ENCODE data around the gene DNAH2. TPM values are rescaled to one million over a fixed set of nuclear protein-coding genes. Genes with fewer than 3 reads are reported as not detected.

DNAH2 gene
- total RNA-seq, 5 donors from 2014 or later (not counting 1 experiment from before 2014, with no cell fraction given): not detected

GRCh38 chr17:7711051-7711755 lies 6.3 kb upstream of the DNAH2 start:
- Mint-ChIP-seq H3K27ac (no peak overlapping the region), H3K4me3 (no peak overlapping the region), H3K4me1 (peaks cover 12 to 30% (median 26%) of the 10 kb centered on the region in 3 donors), H3K27me3 (peaks cover 54 to 77% of the 10 kb centered on the region in 2 donors), H3K9me3 (no peaks in the 10 kb centered on the region), H3K36me3 (no peaks in the 10 kb centered on the region)
- H3K36me3 ChIP-seq (ENCODE audit: control insufficient read depth in 2 of 2, extremely low read depth in 1 of 2, insufficient read depth in 1 of 2, low read length in 1 of 2): no peaks in the 10 kb centered on the region
- ChIA-PET POLR2A (no interaction called here), CTCF (no interaction called here)
- peaks cover 0 to 91% of the 10 kb centered on the region in 2 experiments for H3K27me3 ChIP-seq (replicated peaks in 1 of 2; ENCODE audit: control insufficient read depth in 2 of 2, extremely low read depth in 1 of 2, insufficient read depth in 2 of 2, low read length in 1 of 2)
- DNase-seq (no peak), ATAC-seq (replicated peaks in 1 of 4) (no peak)
- H3K27ac ChIP-seq (ENCODE audit: low read length): no peak overlapping the region
- H3K4me3 ChIP-seq (ENCODE audit: control insufficient read depth in 1 of 2, extremely low read depth in 1 of 2, low read length in 1 of 2): no peak overlapping the region
- 78% methylated on average over 2 of the region's 7 CpGs for WGBS (ENCODE audit: insufficient coverage)
- no peaks in the 10 kb centered on the region for H3K9me3 ChIP-seq
- H3K4me1 ChIP-seq (ENCODE audit: control insufficient read depth in 1 of 2, extremely low read depth in 1 of 2, insufficient read depth in 2 of 2, low read length in 2 of 2): peaks cover 3 to 7% of the 10 kb centered on the region in 2 experiments

- no CpG with 5 or more reads among the region's 19 CpGs for WGBS (ENCODE audit: insufficient coverage)
- peak in 2 of 4 experiments; percentile 25 to 54 for ATAC-seq (replicated peaks in 1 of 4)
- peaks cover 15 to 30% (median 30%) of the 10 kb centered on the region in 3 donors for H3K4me1 Mint-ChIP-seq
- H3K4me3 Mint-ChIP-seq: no peak overlapping the region
- Histone ChIP-seq H3K4me1 (ENCODE audit: control insufficient read depth in 1 of 2, extremely low read depth in 1 of 2, insufficient read depth in 2 of 2, low read length in 2 of 2) (peaks cover 3 to 15% of the 10 kb centered on the region in 2 experiments), H3K27me3 (replicated peaks in 1 of 2; ENCODE audit: control insufficient read depth in 2 of 2, extremely low read depth in 1 of 2, insufficient read depth in 2 of 2, low read length in 1 of 2) (peaks cover 0 to 91% of the 10 kb centered on the region in 2 experiments), H3K9me3 (no peaks in the 10 kb centered on the region), H3K27ac (ENCODE audit: low read length) (no peak overlapping the region), H3K36me3 (ENCODE audit: control insufficient read depth in 2 of 2, extremely low read depth in 1 of 2, insufficient read depth in 1 of 2, low read length in 1 of 2) (no peaks in the 10 kb centered on the region), H3K4me3 (ENCODE audit: control insufficient read depth in 1 of 2, extremely low read depth in 1 of 2, low read length in 1 of 2) (no peak overlapping the region)
- peak in 1 of 35 experiments; percentile 22 for DNase-seq
- H3K9me3 Mint-ChIP-seq: no peaks in the 10 kb centered on the region
- H3K27me3 Mint-ChIP-seq: peaks cover 54 to 74% of the 10 kb centered on the region in 2 donors
- ChIA-PET POLR2A (no interaction called here), CTCF (no interaction called here)
- no peak overlapping the region for H3K27ac Mint-ChIP-seq
- no peaks in the 10 kb centered on the region for H3K36me3 Mint-ChIP-seq
Measured at GRCh38 chr17:7712111-7712771, 5.3 kb upstream of the DNAH2 start.

- peaks cover 0 to 88% of the 10 kb centered on the region in 2 experiments for H3K27me3 ChIP-seq (replicated peaks in 1 of 2; ENCODE audit: control insufficient read depth in 2 of 2, extremely low read depth in 1 of 2, insufficient read depth in 2 of 2, low read length in 1 of 2)
- H3K4me1 ChIP-seq (ENCODE audit: control insufficient read depth in 1 of 2, extremely low read depth in 1 of 2, insufficient read depth in 2 of 2, low read length in 2 of 2): peaks cover 3 to 26% of the 10 kb centered on the region in 2 experiments
- no peaks in the 10 kb centered on the region for H3K9me3 Mint-ChIP-seq
- H3K4me3 Mint-ChIP-seq: no peak overlapping the region
- no peak overlapping the region for H3K27ac ChIP-seq (ENCODE audit: low read length)
- no peaks in the 10 kb centered on the region for H3K36me3 ChIP-seq (ENCODE audit: control insufficient read depth in 2 of 2, extremely low read depth in 1 of 2, insufficient read depth in 1 of 2, low read length in 1 of 2)
- no peak overlapping the region for H3K27ac Mint-ChIP-seq
- H3K4me1 Mint-ChIP-seq: peaks cover 25 to 41% (median 38%) of the 10 kb centered on the region in 3 donors
- no peaks in the 10 kb centered on the region for H3K9me3 ChIP-seq
- DNase-seq (no peak), ATAC-seq (replicated peaks in 1 of 4) (no peak)
- peaks cover 67 to 76% of the 10 kb centered on the region in 2 donors for H3K27me3 Mint-ChIP-seq
- ChIA-PET CTCF (no interaction called here), POLR2A (no interaction called here)
- no peak overlapping the region for H3K4me3 ChIP-seq (ENCODE audit: control insufficient read depth in 1 of 2, extremely low read depth in 1 of 2, low read length in 1 of 2)
- no peaks in the 10 kb centered on the region for H3K36me3 Mint-ChIP-seq
- 11% methylated on average over 2 of the region's 9 CpGs for WGBS (ENCODE audit: insufficient coverage)
Measured at GRCh38 chr17:7713782-7714181, 3.8 kb upstream of the DNAH2 start.

GRCh38 chr17:7714721-7715594 lies 2.6 kb upstream of the DNAH2 start:
- no peak overlapping the region for H3K27ac ChIP-seq (ENCODE audit: low read length)
- no peaks in the 10 kb centered on the region for H3K9me3 Mint-ChIP-seq
- CTCF ChIA-PET: no interaction called here

GRCh38 chr17:7715936-7716886 lies 1.3 kb upstream of the DNAH2 start:
- Mint-ChIP-seq H3K4me1 (peaks cover 16 to 28% (median 21%) of the 10 kb centered on the region in 3 donors), H3K27me3 (peaks cover 62 to 81% of the 10 kb centered on the region in 2 donors), H3K9me3 (no peaks in the 10 kb centered on the region), H3K4me3 (peak overlapping the region in 1 of 3 donors; percentile 70), H3K36me3 (no peaks in the 10 kb centered on the region), H3K27ac (no peak overlapping the region)
- H3K9me3 ChIP-seq: no peaks in the 10 kb centered on the region
- no peak overlapping the region for H3K4me3 ChIP-seq (ENCODE audit: control insufficient read depth in 1 of 2, extremely low read depth in 1 of 2, low read length in 1 of 2)
- ChIA-PET CTCF (no interaction called here), POLR2A (no interaction called here)
- no peak overlapping the region for H3K27ac ChIP-seq (ENCODE audit: low read length)
- no peak for DNase-seq
- H3K4me1 ChIP-seq (ENCODE audit: control insufficient read depth in 1 of 2, extremely low read depth in 1 of 2, insufficient read depth in 2 of 2, low read length in 2 of 2): peaks cover 0 to 21% of the 10 kb centered on the region in 2 experiments
- no peak for ATAC-seq (replicated peaks in 1 of 4)
- WGBS (ENCODE audit: insufficient coverage): 60% methylated on average over 5 of the region's 20 CpGs
- H3K36me3 ChIP-seq (ENCODE audit: control insufficient read depth in 2 of 2, extremely low read depth in 1 of 2, insufficient read depth in 1 of 2, low read length in 1 of 2): no peaks in the 10 kb centered on the region
- H3K27me3 ChIP-seq (replicated peaks in 1 of 2; ENCODE audit: control insufficient read depth in 2 of 2, extremely low read depth in 1 of 2, insufficient read depth in 2 of 2, low read length in 1 of 2): peaks cover 0 to 85% of the 10 kb centered on the region in 2 experiments

More at GRCh38 chr17:7714721-7715594, 2.6 kb upstream of the DNAH2 start:
- Histone ChIP-seq H3K9me3 (no peaks in the 10 kb centered on the region), H3K27me3 (replicated peaks in 1 of 2; ENCODE audit: control insufficient read depth in 2 of 2, extremely low read depth in 1 of 2, insufficient read depth in 2 of 2, low read length in 1 of 2) (peaks cover 0 to 88% of the 10 kb centered on the region in 2 experiments), H3K4me1 (ENCODE audit: control insufficient read depth in 1 of 2, extremely low read depth in 1 of 2, insufficient read depth in 2 of 2, low read length in 2 of 2) (peaks cover 3 to 26% of the 10 kb centered on the region in 2 experiments), H3K4me3 (ENCODE audit: control insufficient read depth in 1 of 2, extremely low read depth in 1 of 2, low read length in 1 of 2) (no peak overlapping the region), H3K36me3 (ENCODE audit: control insufficient read depth in 2 of 2, extremely low read depth in 1 of 2, insufficient read depth in 1 of 2, low read length in 1 of 2) (no peaks in the 10 kb centered on the region)
- ATAC-seq (replicated peaks in 1 of 4) (no peak), DNase-seq (no peak)
- WGBS (ENCODE audit: insufficient coverage): 80% methylated on average over 5 of the region's 10 CpGs
- Mint-ChIP-seq H3K4me3 (no peak overlapping the region), H3K36me3 (no peaks in the 10 kb centered on the region), H3K27me3 (peaks cover 64 to 83% of the 10 kb centered on the region in 2 donors), H3K4me1 (peaks cover 25 to 39% (median 32%) of the 10 kb centered on the region in 3 donors), H3K27ac (no peak overlapping the region)
- POLR2A ChIA-PET: no interaction called here

Data from T-cell (primary cell).